ENCODE data around the gene DCAF17.

The DCAF17 gene

DNA sequence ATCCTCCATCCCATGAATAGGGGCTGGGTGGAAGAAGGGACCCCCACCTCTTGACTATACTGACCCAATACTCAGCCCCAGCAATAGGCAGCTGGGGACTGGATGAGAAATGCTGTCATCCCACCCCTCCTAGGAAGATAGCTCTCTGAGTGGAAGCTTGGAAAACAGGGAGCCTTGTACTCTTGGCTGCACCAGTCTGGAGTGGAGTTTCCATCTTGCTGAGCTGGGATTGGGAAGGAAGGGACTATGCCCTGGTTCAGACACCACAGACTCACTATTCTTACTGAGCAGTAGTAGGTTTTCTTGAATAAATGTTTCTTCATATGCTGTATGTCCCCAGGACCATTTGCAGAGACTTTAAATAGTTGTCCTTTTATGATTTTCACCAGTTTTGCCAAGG, 7.4 kb downstream of the DCAF17 start:
- Histone ChIP-seq H3K27ac (no peak overlapping the region), H3K27me3 (ENCODE audit: insufficient read depth, low read depth) (no peaks in the 10 kb centered on the region), H3K4me2 (no peak overlapping the region), H3K4me1 (ENCODE audit: low read depth, poor library complexity, severe bottlenecking) (no peaks in the 10 kb centered on the region), H3K4me3 (IDR thresholded peaks at IDR 0.05; ENCODE audit: insufficient read depth, low read depth, low read length) (no peak overlapping the region), H3K9ac (no peak overlapping the region), H4K20me1 (ENCODE audit: insufficient read depth) (no peaks in the 10 kb centered on the region), H3K79me2 (ENCODE audit: insufficient read depth, low read depth) (no peaks in the 10 kb centered on the region; the same call in 1 of the 2 replicates), H2AFZ (ENCODE audit: low read depth) (no peak overlapping the region), H3K36me3 (ENCODE audit: insufficient read depth) (peaks cover 3% of the 10 kb centered on the region; the same call in 1 of the 2 replicates)
- TF ChIP-seq, protein P1, sequence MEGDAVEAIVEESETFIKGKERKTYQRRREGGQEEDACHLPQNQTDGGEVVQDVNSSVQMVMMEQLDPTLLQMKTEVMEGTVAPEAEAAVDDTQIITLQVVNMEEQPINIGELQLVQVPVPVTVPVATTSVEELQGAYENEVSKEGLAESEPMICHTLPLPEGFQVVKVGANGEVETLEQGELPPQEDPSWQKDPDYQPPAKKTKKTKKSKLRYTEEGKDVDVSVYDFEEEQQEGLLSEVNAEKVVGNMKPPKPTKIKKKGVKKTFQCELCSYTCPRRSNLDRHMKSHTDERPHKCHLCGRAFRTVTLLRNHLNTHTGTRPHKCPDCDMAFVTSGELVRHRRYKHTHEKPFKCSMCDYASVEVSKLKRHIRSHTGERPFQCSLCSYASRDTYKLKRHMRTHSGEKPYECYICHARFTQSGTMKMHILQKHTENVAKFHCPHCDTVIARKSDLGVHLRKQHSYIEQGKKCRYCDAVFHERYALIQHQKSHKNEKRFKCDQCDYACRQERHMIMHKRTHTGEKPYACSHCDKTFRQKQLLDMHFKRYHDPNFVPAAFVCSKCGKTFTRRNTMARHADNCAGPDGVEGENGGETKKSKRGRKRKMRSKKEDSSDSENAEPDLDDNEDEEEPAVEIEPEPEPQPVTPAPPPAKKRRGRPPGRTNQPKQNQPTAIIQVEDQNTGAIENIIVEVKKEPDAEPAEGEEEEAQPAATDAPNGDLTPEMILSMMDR (conservative IDR thresholded peaks at IDR 0.05; ENCODE audit: low read depth, low read length) = no peak

DNA sequence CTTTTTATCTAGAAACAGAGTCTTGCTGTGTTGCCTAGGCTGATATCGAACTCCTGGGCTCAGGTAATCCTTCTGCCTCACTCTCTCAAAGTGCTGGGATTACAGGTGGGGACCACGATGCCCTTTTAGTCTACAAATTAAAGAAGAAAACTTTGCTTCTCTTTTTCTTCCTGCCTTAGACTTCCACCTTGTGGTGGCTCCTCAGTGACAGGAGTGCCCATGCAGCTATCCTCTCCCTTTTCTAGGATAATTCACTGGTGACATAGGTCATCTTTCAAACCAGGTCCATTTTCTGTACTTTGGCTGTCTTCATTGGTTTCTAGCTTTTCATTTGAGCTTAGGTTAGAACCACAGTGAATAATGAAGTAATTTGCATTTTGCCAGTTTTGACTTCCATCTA, 13.6 kb downstream of the DCAF17 start:
- H3K4me3 ChIP-seq (IDR thresholded peaks at IDR 0.05; ENCODE audit: insufficient read depth, low read depth, low read length) = no peak overlapping the region
- H3K36me3 ChIP-seq (ENCODE audit: insufficient read depth) = peaks cover 7% of the 10 kb centered on the region

DNA sequence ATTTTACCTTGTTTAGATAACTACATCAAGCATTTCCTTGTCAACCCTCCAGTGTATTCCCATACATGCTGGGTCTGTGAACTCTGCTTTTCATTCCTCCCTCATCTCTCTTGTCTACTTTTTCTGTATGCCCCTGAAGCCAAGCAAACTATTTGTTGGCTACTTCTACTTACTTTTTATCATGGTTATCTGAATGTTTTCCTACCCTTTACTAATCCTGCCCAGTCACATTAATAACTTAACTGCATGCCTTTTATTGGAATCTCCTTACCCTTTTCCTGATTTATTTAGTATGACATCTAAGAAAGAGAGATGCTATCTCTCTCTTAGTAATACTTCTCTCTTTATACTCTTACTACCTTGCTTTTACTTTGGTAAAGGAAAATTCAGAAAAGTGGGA, 17.0 kb downstream of the DCAF17 start:
- Histone ChIP-seq H3K79me2 (ENCODE audit: insufficient read depth, low read depth) (no peaks in the 10 kb centered on the region), H4K20me1 (ENCODE audit: insufficient read depth) (no peaks in the 10 kb centered on the region), H3K27ac (no peak overlapping the region), H3K4me3 (IDR thresholded peaks at IDR 0.05; ENCODE audit: insufficient read depth, low read depth, low read length) (no peak overlapping the region), H3K4me2 (no peak overlapping the region), H3K27me3 (ENCODE audit: insufficient read depth, low read depth) (no peaks in the 10 kb centered on the region), H2AFZ (ENCODE audit: low read depth) (no peak overlapping the region), H3K36me3 (ENCODE audit: insufficient read depth) (peaks cover 3% of the 10 kb centered on the region; the same call in 1 of the 2 replicates), H3K4me1 (ENCODE audit: low read depth, poor library complexity, severe bottlenecking) (no peaks in the 10 kb centered on the region), H3K9ac (no peak overlapping the region)
- TF ChIP-seq, protein P1 (conservative IDR thresholded peaks at IDR 0.05; ENCODE audit: low read depth, low read length) = no peak

More for the DNA sequence above, 13.6 kb downstream of the DCAF17 start:
- Histone ChIP-seq H3K27me3 (ENCODE audit: insufficient read depth, low read depth) (no peaks in the 10 kb centered on the region), H3K4me1 (ENCODE audit: low read depth, poor library complexity, severe bottlenecking) (no peaks in the 10 kb centered on the region), H2AFZ (ENCODE audit: low read depth) (no peak overlapping the region), H4K20me1 (ENCODE audit: insufficient read depth) (no peaks in the 10 kb centered on the region), H3K4me2 (no peak overlapping the region), H3K9ac (no peak overlapping the region), H3K79me2 (ENCODE audit: insufficient read depth, low read depth) (no peaks in the 10 kb centered on the region), H3K27ac (no peak overlapping the region)
- TF ChIP-seq, protein P1 (conservative IDR thresholded peaks at IDR 0.05; ENCODE audit: low read depth, low read length) = no peak

DNA sequence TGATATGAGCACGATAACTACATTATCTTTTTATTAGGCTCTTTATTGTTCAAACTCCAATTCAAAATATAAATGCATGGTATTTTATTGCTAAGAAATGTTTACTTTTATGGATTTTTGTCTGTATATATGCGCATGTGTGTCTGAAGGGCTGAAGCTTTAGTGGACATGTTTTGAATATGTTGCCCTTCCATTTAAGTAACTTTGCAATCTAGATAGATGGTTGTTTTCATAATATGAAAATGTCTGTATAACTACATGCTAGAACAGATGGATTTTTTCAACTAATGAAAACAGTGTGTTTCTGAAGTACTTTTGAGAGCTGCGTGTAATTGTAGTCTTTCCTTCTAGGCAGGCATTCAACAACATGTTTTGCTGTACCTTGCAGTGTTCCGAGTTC, 18.7 kb downstream of the DCAF17 start:
- Histone ChIP-seq H3K79me2 (ENCODE audit: insufficient read depth, low read depth) (no peaks in the 10 kb centered on the region), H4K20me1 (ENCODE audit: insufficient read depth) (no peaks in the 10 kb centered on the region), H2AFZ (ENCODE audit: low read depth) (no peak overlapping the region), H3K27me3 (ENCODE audit: insufficient read depth, low read depth) (no peaks in the 10 kb centered on the region), H3K36me3 (ENCODE audit: insufficient read depth) (peaks cover 1% of the 10 kb centered on the region), H3K9ac (no peak overlapping the region), H3K4me1 (ENCODE audit: low read depth, poor library complexity, severe bottlenecking) (no peaks in the 10 kb centered on the region), H3K4me2 (no peak overlapping the region), H3K27ac (no peak overlapping the region), H3K4me3 (IDR thresholded peaks at IDR 0.05; ENCODE audit: insufficient read depth, low read depth, low read length) (no peak overlapping the region)
- TF ChIP-seq, protein P1 (conservative IDR thresholded peaks at IDR 0.05; ENCODE audit: low read depth, low read length) = no peak
